GM19468 (cell line): ENCODE results near the gene KLRF1.

Experiments used
- ATAC-seq: cut with Tn5 transposase; IDR thresholded peaks from one replicate; pipeline ENCODE4 v1.9.1; 2021; ENCODE audit warnings: mild to moderate bottlenecking, moderate library complexity, moderate number of reproducible peaks; ENCODE audit not compliant: unreplicated experiment; ENCODE audit errors: extremely low read depth

Gene KLRF1

GRCh38 chr12:9806714-9807113 is 20.6 kb upstream of the KLRF1 start:
- ATAC-seq, result no peak

- no peak for ATAC-seq
These were observed 18.8 kb upstream of the KLRF1 start for GRCh38 chr12:9808504-9808903.

- ATAC-seq, result no peak
These were observed 17.9 kb upstream of the KLRF1 start for GRCh38 chr12:9809338-9809737.

GRCh38 chr12:9809866-9810265 is 17.4 kb upstream of the KLRF1 start:
- ATAC-seq, result no peak

GRCh38 chr12:9810671-9811070 is 16.6 kb upstream of the KLRF1 start:
- no peak for ATAC-seq

- no peak for ATAC-seq
These were observed 15.7 kb upstream of the KLRF1 start for GRCh38 chr12:9811621-9812020.

- peak; percentile 57 for ATAC-seq
These were observed 13.2 kb upstream of the KLRF1 start for GRCh38 chr12:9813821-9814798.

- ATAC-seq, result no peak
These were observed 6.9 kb upstream of the KLRF1 start for GRCh38 chr12:9820281-9820930.

GRCh38 chr12:9829483-9829882 is 2.2 kb downstream of the KLRF1 start:
- no peak for ATAC-seq

GRCh38 chr12:9829982-9830381 is 2.7 kb downstream of the KLRF1 start:
- no peak for ATAC-seq

GRCh38 chr12:9831720-9832119 is 4.4 kb downstream of the KLRF1 start:
- no peak for ATAC-seq

- ATAC-seq, result no peak
These were observed 16.1 kb downstream of the KLRF1 start for GRCh38 chr12:9843407-9843806.

- ATAC-seq, result no peak
These were observed 21.6 kb downstream of the KLRF1 start for GRCh38 chr12:9848899-9849298.

GRCh38 chr12:9851050-9851449 is 23.8 kb downstream of the KLRF1 start:
- no peak for ATAC-seq

GRCh38 chr12:9851927-9852326 is 24.6 kb downstream of the KLRF1 start:
- ATAC-seq, result no peak

GRCh38 chr12:9856151-9856550 is 28.9 kb downstream of the KLRF1 start:
- no peak for ATAC-seq

GRCh38 chr12:9856894-9857293 is 29.6 kb downstream of the KLRF1 start:
- no peak for ATAC-seq

- no peak for ATAC-seq
These were observed 30.9 kb downstream of the KLRF1 start for GRCh38 chr12:9858135-9858534.

GRCh38 chr12:9864913-9865675 is 37.8 kb downstream of the KLRF1 start:
- no peak for ATAC-seq

GRCh38 chr12:9866860-9867269 is 39.6 kb downstream of the KLRF1 start:
- no peak for ATAC-seq

- no peak for ATAC-seq
These were observed 40.2 kb downstream of the KLRF1 start for GRCh38 chr12:9867531-9867930.
